Prostate gland (tissue), 2 donors: ENCODE data around the gene SIPA1L2. TPM values are rescaled to one million over a fixed set of nuclear protein-coding genes. Genes with fewer than 3 reads are reported as not detected.

Experiments used
- DNase-seq: peaks from one replicate; pipeline ENCODE4 v3.0.0-alpha.2; 2019; ENCODE audit warnings: low spot score
- H3K27ac ChIP-seq, 2 donors: fragments of 200-600 bp; sonication (generic); 2 replicates each; pipeline ENCODE4 v1.5.1; 2017 to 2019
- H3K27me3 ChIP-seq: fragments of 200-600 bp; sonication (generic); replicated peaks from 2 replicates; pipeline ENCODE4 v1.5.1; 2019; ENCODE audit not compliant: insufficient read depth
- H3K36me3 ChIP-seq, 2 donors: fragments of 200-600 bp; sonication (generic); 1 replicate in 1 of 2; 2 replicates in 1 of 2; pipeline versions ENCODE4 v1.5.1 to v1.8.1; 2017 to 2019
- H3K4me1 ChIP-seq: fragments of 200-600 bp; sonication (generic); replicated peaks from 2 replicates; pipeline ENCODE4 v1.5.1; 2019
- H3K4me3 ChIP-seq, 2 donors: fragments of 200-600 bp; sonication (generic); 2 replicates each; pipeline ENCODE4 v1.5.1; 2017 to 2019
- H3K9me3 ChIP-seq: fragments of 200-600 bp; sonication (generic); 2 replicates; pipeline ENCODE4 v1.5.1; 2017
- POLR2A ChIP-seq: fragments of 450-650 bp; IDR thresholded peaks from one replicate; pipeline ENCODE4 v1.6.1; 2016; ENCODE audit warnings: antibody characterized with exemption, mild to moderate bottlenecking
- POLR2AphosphoS5 ChIP-seq: sonication (generic); formaldehyde crosslinking; IDR thresholded peaks from one replicate; pipeline ENCODE4 v1.6.1; 2017; ENCODE audit warnings: antibody characterized with exemption
- WGBS: methylation state at CpG from one replicate; pipeline ENCODE4 v1.1.5; 2018; 5-methylcytosine and 5-hydroxymethylcytosine counted together
- intact Hi-C: fragments of 100-400 bp; cut with DNase I; formaldehyde crosslinking; loops from one replicate; pipeline ENCODE4 v1.14.2; 2022
- total RNA-seq, 2 donors: library from RNA; depleted of rRNA; stranded (reverse); fragments of >200 nt; gene quantifications; one replicate each; pipeline ENCODE4 v1.1.0, GENCODE V29; 2016
- TF ChIP-seq, protein P1 (sequence below), 4 experiments: fragments of 200-600 bp in 2 of 4; fragments of 450-650 bp in 2 of 4; sonication (generic) in 2 of 4; IDR thresholded peaks; 1 replicate in 3 of 4; 2 replicates in 1 of 4; pipeline ENCODE4 v1.5.1; 2016 to 2019; ENCODE audit warnings: antibody characterized with exemption in 4 of 4, mild to moderate bottlenecking in 2 of 4, moderate library complexity in 2 of 4

Gene SIPA1L2
- total RNA-seq, 2 donors from 2014 or later, result 8.1 to 31.5 TPM

DNA sequence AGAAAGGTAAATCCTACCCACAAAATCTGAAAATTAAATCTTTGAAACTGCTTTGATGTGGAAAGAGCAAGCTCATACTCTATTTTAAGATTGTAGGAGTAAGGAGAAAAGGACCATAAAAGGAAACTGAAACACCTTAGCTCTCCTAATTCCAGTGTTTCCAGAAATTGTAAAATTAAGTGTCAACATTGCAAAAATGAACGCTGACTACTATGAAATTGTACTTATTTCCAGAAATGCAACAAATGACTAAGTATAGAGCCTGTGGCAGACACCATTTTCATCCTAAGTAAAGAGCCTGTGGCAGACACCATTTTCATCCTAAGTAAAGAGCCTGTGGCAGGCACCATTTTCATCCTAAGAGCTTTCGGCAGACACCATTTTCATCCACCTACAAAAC, 6.9 kb upstream of the SIPA1L2 start:
- Histone ChIP-seq H3K36me3 (no peaks in the 10 kb centered on the region), H3K27ac (no peak overlapping the region), H3K27me3 (no peaks in the 10 kb centered on the region), H3K4me1 (no peaks in the 10 kb centered on the region), H3K9me3 (no peaks in the 10 kb centered on the region), H3K4me3 (no peak overlapping the region)
- no peak for DNase-seq
- 83% methylated on average over 2 of the region's 2 CpGs for WGBS
- intact Hi-C loops, result loop anchor here (5.0 to 10.0 kb wide), 3 partner anchors 161 to 882 kb away; no protein-coding TSS in a partner anchor
- TF ChIP-seq, protein P1, sequence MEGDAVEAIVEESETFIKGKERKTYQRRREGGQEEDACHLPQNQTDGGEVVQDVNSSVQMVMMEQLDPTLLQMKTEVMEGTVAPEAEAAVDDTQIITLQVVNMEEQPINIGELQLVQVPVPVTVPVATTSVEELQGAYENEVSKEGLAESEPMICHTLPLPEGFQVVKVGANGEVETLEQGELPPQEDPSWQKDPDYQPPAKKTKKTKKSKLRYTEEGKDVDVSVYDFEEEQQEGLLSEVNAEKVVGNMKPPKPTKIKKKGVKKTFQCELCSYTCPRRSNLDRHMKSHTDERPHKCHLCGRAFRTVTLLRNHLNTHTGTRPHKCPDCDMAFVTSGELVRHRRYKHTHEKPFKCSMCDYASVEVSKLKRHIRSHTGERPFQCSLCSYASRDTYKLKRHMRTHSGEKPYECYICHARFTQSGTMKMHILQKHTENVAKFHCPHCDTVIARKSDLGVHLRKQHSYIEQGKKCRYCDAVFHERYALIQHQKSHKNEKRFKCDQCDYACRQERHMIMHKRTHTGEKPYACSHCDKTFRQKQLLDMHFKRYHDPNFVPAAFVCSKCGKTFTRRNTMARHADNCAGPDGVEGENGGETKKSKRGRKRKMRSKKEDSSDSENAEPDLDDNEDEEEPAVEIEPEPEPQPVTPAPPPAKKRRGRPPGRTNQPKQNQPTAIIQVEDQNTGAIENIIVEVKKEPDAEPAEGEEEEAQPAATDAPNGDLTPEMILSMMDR (IDR thresholded peaks at IDR 0.05), result no peak

DNA sequence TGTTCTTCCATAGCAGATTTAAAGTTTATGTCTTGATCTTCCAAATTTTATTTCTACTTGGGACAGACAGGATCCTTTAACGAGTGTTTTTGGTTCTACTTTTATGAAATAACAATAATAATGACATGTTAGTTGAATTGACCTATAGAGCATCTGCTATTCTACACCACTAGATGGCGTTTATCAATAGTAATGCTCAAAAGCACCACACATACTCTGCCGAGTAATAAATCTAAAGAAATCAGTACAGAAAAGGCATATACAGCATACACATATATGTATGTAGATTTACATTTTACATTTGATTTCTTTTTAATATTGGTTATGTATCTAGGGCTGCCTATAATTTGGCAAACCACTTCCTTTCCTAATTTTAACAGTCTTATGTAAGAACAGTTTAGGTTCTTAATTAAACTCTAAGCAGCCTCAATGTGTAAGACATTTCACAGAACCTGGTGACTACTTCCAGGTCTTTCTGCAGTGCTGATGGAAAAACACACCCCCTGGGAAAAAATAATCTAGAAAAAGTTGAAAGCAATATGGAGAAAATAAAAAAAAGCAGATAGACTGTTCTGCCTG, 5.9 kb upstream of the SIPA1L2 start:
- H3K27me3 ChIP-seq, result no peaks in the 10 kb centered on the region
- H3K4me3 ChIP-seq, result no peak overlapping the region
- no peaks in the 10 kb centered on the region for H3K4me1 ChIP-seq
- DNase-seq, result no peak
- TF ChIP-seq POLR2A, result no peak
- peak; percentile 50 for TF ChIP-seq POLR2AphosphoS5
- TF ChIP-seq, protein P1 (IDR thresholded peaks at IDR 0.05), result peak; percentile 41 to 91 (median 84)
- WGBS, result 2% methylated on average over 3 of the region's 3 CpGs
- H3K36me3 ChIP-seq, result no peaks in the 10 kb centered on the region
- intact Hi-C loops, result loop anchor here (5.0 to 10.0 kb wide), 3 partner anchors 161 to 881 kb away; no protein-coding TSS in a partner anchor
- no peak overlapping the region for H3K27ac ChIP-seq
- no peaks in the 10 kb centered on the region for H3K9me3 ChIP-seq

DNA sequence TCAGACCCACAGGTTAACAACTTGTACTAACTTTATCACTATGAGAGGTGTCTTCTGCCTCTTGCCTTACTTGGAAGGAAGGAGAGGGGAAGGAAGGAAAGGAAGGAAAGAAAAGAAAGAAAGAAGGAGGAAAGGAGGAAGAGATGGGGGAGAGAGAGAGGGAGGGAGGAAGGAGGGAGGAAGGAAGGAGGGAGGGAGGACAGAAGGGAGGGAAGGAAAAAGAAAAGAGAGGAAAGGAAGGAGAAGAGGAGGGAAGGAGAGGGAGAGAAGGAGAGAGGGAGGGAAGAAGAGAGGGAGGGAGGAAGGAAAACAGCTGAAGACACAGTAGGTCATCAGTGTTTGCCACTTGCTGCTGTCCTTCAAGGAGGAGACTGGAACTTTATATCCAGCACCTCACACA, 5.3 kb upstream of the SIPA1L2 start:
- H3K27ac ChIP-seq, result no peak overlapping the region
- no peak for DNase-seq
- intact Hi-C loops, result loop anchor here (5.0 to 10.0 kb wide), 3 partner anchors 162 to 880 kb away; no protein-coding TSS in a partner anchor
- no peaks in the 10 kb centered on the region for H3K27me3 ChIP-seq
- H3K4me3 ChIP-seq, result no peak overlapping the region
- no peaks in the 10 kb centered on the region for H3K36me3 ChIP-seq
- no peaks in the 10 kb centered on the region for H3K4me1 ChIP-seq
- TF ChIP-seq, protein P1 (IDR thresholded peaks at IDR 0.05), result no peak
- TF ChIP-seq POLR2A (no peak), POLR2AphosphoS5 (no peak)
- no peaks in the 10 kb centered on the region for H3K9me3 ChIP-seq

DNA sequence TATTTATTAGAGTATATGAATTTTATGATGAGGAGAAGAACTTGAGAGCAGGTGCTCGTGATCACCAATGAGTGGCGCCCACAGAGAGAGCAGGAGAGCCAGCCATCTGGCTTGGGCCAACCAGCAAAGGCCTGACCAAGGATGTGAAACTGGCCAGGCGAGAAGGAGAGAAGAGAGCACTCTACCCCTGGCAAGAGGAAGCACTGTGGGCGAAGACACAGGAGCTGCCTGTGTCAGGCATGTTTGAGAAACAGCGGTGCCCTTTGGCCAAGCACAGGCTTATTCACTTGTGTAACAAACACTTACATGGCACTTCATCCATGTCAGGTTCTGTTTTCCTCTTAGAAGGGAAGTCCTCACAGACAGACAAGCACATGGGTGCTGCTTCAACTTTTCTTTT, 4.2 kb upstream of the SIPA1L2 start:
- Histone ChIP-seq H3K36me3 (no peaks in the 10 kb centered on the region), H3K9me3 (no peaks in the 10 kb centered on the region), H3K27ac (no peak overlapping the region), H3K4me1 (no peaks in the 10 kb centered on the region), H3K27me3 (no peaks in the 10 kb centered on the region), H3K4me3 (no peak overlapping the region)
- peak; percentile 42 for DNase-seq
- intact Hi-C loops, result loop anchor here (5.0 to 10.0 kb wide), 3 partner anchors 318 to 879 kb away; partner anchors contain the start of gene NTPCR
- WGBS, result 67% methylated on average over 5 of the region's 5 CpGs
- peak; percentile 32 for TF ChIP-seq POLR2AphosphoS5
- TF ChIP-seq, protein P1 (IDR thresholded peaks at IDR 0.05), result no peak

DNA sequence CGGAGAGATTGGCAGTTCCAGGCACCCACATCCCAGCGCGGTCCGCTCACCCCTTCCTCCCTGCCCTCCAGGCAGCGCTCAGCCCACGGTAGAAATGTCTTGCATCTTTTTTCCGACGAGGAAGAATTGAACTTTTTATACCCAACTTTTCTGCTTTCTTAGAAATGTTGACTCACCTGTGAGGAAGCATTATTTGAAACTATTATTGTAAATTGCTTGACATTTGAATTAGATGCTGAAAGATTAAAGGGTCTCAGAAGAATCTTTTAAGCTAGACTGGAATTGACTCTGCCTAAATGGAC, 912 bp upstream of the SIPA1L2 start:
- TF ChIP-seq, protein P1 (IDR thresholded peaks at IDR 0.05), result no peak
- TF ChIP-seq POLR2A (no peak), POLR2AphosphoS5 (no peak)
- DNase-seq, result no peak
- Histone ChIP-seq H3K4me3 (peak overlapping the region; percentile 68 to 70), H3K9me3 (no peaks in the 10 kb centered on the region), H3K27me3 (no peaks in the 10 kb centered on the region), H3K4me1 (no peaks in the 10 kb centered on the region), H3K36me3 (no peaks in the 10 kb centered on the region), H3K27ac (peak overlapping the region; percentile 85 to 92)
- intact Hi-C loops, result loop anchor here (5.0 to 10.0 kb wide), 3 partner anchors 321 to 876 kb away; partner anchors contain the start of gene NTPCR
- 3% methylated on average over 8 of the region's 8 CpGs for WGBS
